ENCODE results near the gene NR4A3. TPM values are rescaled to one million over a fixed set of nuclear protein-coding genes. Genes with fewer than 3 reads are reported as not detected.

Gene NR4A3
- total RNA-seq, 1 experiment from 2014 or later: 0.24 TPM

- Mint-ChIP-seq H3K9me3 (no peaks in the 10 kb centered on the region), H3K27me3 (ENCODE audit: low read depth) (peaks cover 17% of the 10 kb centered on the region), H3K27ac (no peak overlapping the region), H3K4me1 (peaks cover 44 to 53% of the 10 kb centered on the region in 2 experiments), H3K36me3 (ENCODE audit: insufficient read depth in 1 of 3, low read depth in 3 of 3) (no peaks in the 10 kb centered on the region; a peak in 2 of 7 replicates), H3K4me3 (no peak overlapping the region)
- Histone ChIP-seq H3K18ac (ENCODE audit: insufficient read length, low read depth, low read length) (no peak overlapping the region), H3K27me3 (ENCODE audit: insufficient read depth, low read length) (peaks cover 6% of the 10 kb centered on the region; the same call in 1 of the 2 replicates), H3K79me2 (ENCODE audit: insufficient read depth, low read length) (no peaks in the 10 kb centered on the region), H4K91ac (ENCODE audit: insufficient read length, low read depth, low read length) (no peak overlapping the region), H2BK5ac (ENCODE audit: insufficient read length, low read length) (no peak overlapping the region), H3K27ac (ENCODE audit: insufficient read length, low read depth, low read length) (no peak overlapping the region), H3K14ac (ENCODE audit: insufficient read depth, low read length) (no peak overlapping the region), H3K4ac (ENCODE audit: low read depth, low read length) (no peak overlapping the region), H3K23ac (ENCODE audit: insufficient read length, low read depth, low read length) (no peak overlapping the region), H2BK12ac (ENCODE audit: insufficient read length, low read depth, low read length) (no peak overlapping the region), H3T11ph (ENCODE audit: low read length) (no peak overlapping the region), H4K8ac (replicated peaks; ENCODE audit: insufficient read length, low read depth, low read length) (no peak overlapping the region), H2BK20ac (ENCODE audit: low read depth, low read length, poor library complexity, severe bottlenecking) (no peak overlapping the region), H2BK15ac (ENCODE audit: low read depth, low read length) (no peak overlapping the region), H3K9ac (ENCODE audit: extremely low read depth, insufficient read length, low read length) (no peak overlapping the region), H3K79me1 (ENCODE audit: insufficient read depth, low read depth, low read length, poor library complexity, severe bottlenecking) (no peaks in the 10 kb centered on the region), H2AK5ac (ENCODE audit: insufficient read length, low read length) (no peak overlapping the region), H3K4me2 (ENCODE audit: insufficient read depth, insufficient read length, low read length) (no peak overlapping the region), H3K4me1 (ENCODE audit: insufficient read depth, low read length) (peaks cover 9% of the 10 kb centered on the region), H2AFZ (ENCODE audit: low read length) (no peak overlapping the region), H4K20me1 (ENCODE audit: control insufficient read depth, insufficient read depth, insufficient read length) (no peaks in the 10 kb centered on the region), H2BK120ac (ENCODE audit: low read depth, low read length, poor library complexity, severe bottlenecking) (no peak overlapping the region), H3K9me3 (ENCODE audit: control insufficient read depth, low read depth, low read length) (no peaks in the 10 kb centered on the region), H3K23me2 (ENCODE audit: insufficient read length, low read depth, low read length, poor library complexity, severe bottlenecking) (peaks cover 13% of the 10 kb centered on the region), H4K5ac (ENCODE audit: insufficient read length, low read depth, low read length) (no peak overlapping the region), H3K56ac (ENCODE audit: insufficient read length, low read depth, low read length) (no peak overlapping the region)
- DNase-seq: no peak
- no peak for TF ChIP-seq CTCF (conservative IDR thresholded peaks at IDR 0.05)
- WGBS (ENCODE audit: extremely low coverage, insufficient read length, low lambda C conversion rate): no CpG with 5 or more reads among the region's 3 CpGs
These were observed 5.3 kb upstream of the NR4A3 start for GRCh38 chr9:99816392-99816791.

All from H9 (cell line).